ENCODE measurements around the gene QRSL1. TPM values are rescaled to one million over a fixed set of nuclear protein-coding genes. Genes with fewer than 3 reads are reported as not detected.
"Not testable (repeated sequence)": the region's sequence is repeated elsewhere in the genome, so short reads cannot be mapped to it uniquely, and the experiment has no call there.

Gene QRSL1
- polyA plus RNA-seq, 1 donor: 13.4 TPM

GRCh38 chr6:106677282-106677681, 47.9 kb downstream of the QRSL1 start:
- DNase-seq (ENCODE audit: low read depth): no peak

GRCh38 chr6:106684011-106684410, 54.6 kb downstream of the QRSL1 start:
- DNase-seq (ENCODE audit: low read depth): no peak

- no peak for DNase-seq (ENCODE audit: low read depth)
Measured at GRCh38 chr6:106685833-106686232, 56.5 kb downstream of the QRSL1 start.

GRCh38 chr6:106688177-106688951, 59.0 kb downstream of the QRSL1 start:
- DNase-seq (ENCODE audit: low read depth): no peak

GRCh38 chr6:106692112-106692818, 62.9 kb downstream of the QRSL1 start:
- no peak for DNase-seq (ENCODE audit: low read depth)

GRCh38 chr6:106692819-106693208, 63.4 kb downstream of the QRSL1 start:
- DNase-seq (ENCODE audit: low read depth): no peak

GRCh38 chr6:106693418-106693817, 64.0 kb downstream of the QRSL1 start:
- no peak for DNase-seq (ENCODE audit: low read depth)

GRCh38 chr6:106694343-106694742, 65.0 kb downstream of the QRSL1 start:
- DNase-seq (ENCODE audit: low read depth): no peak

GRCh38 chr6:106700581-106700980, 71.2 kb downstream of the QRSL1 start:
- no peak for DNase-seq (ENCODE audit: low read depth)

GRCh38 chr6:106701201-106701600, 71.8 kb downstream of the QRSL1 start:
- DNase-seq (ENCODE audit: low read depth): not testable (repeated sequence)

GRCh38 chr6:106702046-106702445, 72.7 kb downstream of the QRSL1 start:
- DNase-seq (ENCODE audit: low read depth): no peak

GRCh38 chr6:106702451-106703110, 73.2 kb downstream of the QRSL1 start:
- DNase-seq (ENCODE audit: low read depth): no peak

GRCh38 chr6:106704327-106704726, 74.9 kb downstream of the QRSL1 start:
- DNase-seq (ENCODE audit: low read depth): no peak

GRCh38 chr6:106705156-106705555, 75.8 kb downstream of the QRSL1 start:
- DNase-seq (ENCODE audit: low read depth): no peak

GRCh38 chr6:106710580-106710979, 81.2 kb downstream of the QRSL1 start:
- no peak for DNase-seq (ENCODE audit: low read depth)

GRCh38 chr6:106714281-106714680, 84.9 kb downstream of the QRSL1 start:
- DNase-seq (ENCODE audit: low read depth): no peak

GRCh38 chr6:106715922-106716321, 86.5 kb downstream of the QRSL1 start:
- no peak for DNase-seq (ENCODE audit: low read depth)

- DNase-seq (ENCODE audit: low read depth): no peak
Measured at GRCh38 chr6:106716966-106717365, 87.6 kb downstream of the QRSL1 start.
